Activated CD4-positive, alpha-beta T cell treated with anti-CD3 and anti-CD28 coated beads for 1 hour (primary cell): ENCODE data around the gene LBHD2.
"Not testable (repeated sequence)": the region's sequence is repeated elsewhere in the genome, so short reads cannot be mapped to it uniquely, and the experiment has no call there.

ENCODE experiments used
- DNase-seq: peaks from one replicate; pipeline ENCODE4 v3.0.0-alpha.2; 2020

LBHD2 gene

DNA sequence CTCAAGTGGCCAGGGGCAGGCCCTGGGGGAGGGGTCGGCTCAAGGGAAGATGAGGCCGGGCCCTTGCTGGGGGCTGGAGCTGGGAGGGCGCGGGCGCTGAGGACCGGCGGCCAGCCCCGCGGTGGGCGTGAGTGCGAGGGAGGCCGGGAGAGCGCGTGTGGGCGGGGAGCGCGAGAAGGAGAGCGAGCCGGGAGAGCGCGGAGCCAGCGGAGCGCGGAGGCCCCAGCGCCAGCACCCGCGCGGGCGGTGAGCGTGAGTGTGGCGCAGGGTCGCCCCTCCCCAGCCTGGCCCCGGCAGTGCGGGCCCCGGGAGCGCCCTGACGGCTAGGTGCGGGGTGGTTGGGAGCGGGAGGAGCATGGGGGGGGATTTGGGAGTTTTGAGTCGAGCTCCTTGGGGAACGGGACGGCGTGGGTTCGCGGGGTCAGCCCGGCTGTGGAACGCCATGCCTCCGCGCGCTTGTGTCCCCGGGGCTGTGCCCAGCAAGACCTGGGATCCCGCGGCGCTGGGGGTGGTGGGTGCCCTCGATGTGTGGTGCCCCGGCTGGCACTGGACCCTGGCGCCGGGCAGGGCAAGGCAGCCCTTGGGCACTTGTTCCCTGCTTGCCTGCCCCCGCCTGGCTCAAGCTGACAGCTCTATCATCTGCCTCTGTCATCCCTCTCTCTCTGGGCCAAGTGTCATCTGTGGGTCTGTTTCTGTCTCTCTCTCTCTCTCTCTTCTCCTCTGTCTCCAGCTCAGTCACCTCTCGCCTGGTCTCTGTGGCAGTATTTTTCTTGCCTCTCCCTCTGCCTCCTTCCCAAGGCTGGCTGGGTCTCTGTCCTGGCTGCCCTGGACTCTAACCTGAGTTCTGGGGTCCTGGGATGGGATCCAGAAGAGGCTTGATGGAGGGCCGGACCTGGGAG lies at the start of gene LBHD2:
Gene LBHD2 (plus strand): TSS at position 190 of the 899 bp plus-strand sequence. CDS start 1,803 bp downstream, outside the sequence.
- DNase-seq = no peak

GRCh38 chr14:103041464-103041863 lies 42.5 kb upstream of the LBHD2 start:
- no peak for DNase-seq

DNA sequence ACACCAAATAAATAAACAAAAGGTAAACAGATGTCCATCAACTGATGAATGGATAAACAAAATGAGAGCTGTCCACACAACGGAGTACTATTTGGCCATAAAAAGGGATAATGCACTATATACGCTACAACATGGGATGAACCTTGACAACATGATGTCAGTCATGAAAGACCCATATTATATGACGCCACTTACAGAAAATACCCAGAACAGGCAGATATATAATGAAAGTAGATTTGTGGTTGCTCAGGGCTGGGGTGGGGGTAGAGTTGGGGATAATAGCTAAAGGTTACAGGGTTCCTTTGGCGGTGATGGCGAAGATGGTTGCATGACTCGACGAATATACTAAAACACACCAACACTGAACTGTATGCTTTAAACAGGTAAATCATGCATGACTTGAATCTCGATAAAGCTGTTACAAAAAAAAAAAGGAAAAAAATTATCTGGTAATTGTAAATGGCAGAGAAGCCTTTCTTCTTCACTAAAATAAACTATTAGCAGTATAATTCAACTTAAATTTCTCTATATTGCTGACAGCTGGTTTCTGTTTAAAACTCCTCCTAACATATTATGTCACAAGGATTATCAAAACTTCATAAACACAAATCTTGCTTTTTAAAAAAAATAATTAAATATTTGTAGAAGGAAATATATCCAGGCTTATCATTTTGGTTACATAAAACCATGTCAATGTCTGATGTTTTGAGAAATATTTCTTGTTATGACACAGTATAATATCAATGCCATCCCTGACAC lies 40.6 kb upstream of the LBHD2 start:
- no peak for DNase-seq

GRCh38 chr14:103045371-103045869 lies 38.6 kb upstream of the LBHD2 start:
- DNase-seq = no peak

- DNase-seq = not testable (repeated sequence)
Observed at GRCh38 chr14:103047453-103047852, 36.6 kb upstream of the LBHD2 start.

- DNase-seq = no peak
Observed at GRCh38 chr14:103050935-103051334, 33.1 kb upstream of the LBHD2 start.

DNA sequence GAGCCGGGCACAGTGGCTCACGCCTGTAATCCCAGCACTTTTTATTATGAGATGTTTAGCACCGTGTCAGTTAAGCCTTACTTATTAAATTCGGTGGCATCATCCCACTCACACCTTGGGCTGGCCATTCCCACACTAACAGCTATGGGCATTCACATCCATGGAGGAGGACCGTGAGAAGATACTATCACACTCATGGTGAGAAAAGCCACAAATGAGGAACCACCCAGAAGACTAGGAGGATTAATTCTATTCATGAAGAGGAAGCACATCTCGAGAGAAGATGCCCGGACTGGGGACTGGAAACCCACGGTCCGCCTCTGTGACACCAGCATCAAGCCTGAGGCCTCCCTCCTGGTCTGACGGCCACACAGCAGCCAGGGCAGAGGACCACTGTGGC lies 31.6 kb upstream of the LBHD2 start:
- no peak for DNase-seq

GRCh38 chr14:103055695-103056094 lies 28.3 kb upstream of the LBHD2 start:
- DNase-seq = no peak

DNA sequence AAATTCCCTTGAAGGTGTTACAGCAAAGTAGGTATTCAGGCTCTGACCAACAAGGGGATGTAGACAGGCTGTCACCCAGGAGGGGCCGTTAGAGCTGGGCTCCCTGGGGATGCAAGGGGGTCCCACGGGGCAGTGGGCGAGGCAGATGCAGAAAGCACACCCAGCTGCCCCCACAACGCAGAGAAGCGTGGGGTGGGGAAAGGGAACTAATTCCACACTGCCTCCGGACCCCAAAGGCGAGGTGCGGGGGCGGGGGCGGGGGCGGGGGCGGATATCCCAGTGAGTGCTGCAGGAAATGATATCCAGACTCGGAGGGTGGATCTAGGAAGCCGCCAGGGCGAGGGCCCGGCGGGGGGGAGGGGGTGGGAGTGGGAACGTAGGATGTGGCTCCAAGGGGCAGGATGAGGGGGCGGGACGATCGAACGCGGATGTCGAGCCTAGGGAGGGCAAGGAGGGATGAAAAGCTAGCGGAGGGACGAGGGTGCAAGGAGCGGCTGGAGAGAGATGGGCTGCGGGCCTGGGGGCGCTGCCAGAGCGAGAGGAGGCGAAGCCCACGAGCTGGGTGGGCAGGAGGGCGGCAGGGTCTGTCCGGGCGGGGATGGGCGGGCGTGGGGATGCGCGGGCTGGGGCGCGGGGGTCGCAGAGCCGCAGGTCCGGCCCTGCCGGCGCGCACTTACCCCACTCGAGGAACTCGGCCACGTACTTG lies 27.5 kb upstream of the LBHD2 start:
- no peak for DNase-seq

GRCh38 chr14:103057028-103057371 lies 27.0 kb upstream of the LBHD2 start:
- no peak for DNase-seq

GRCh38 chr14:103057372-103058163 lies 26.4 kb upstream of the LBHD2 start, which contains the start of gene CDC42BPB:
TSS of gene CDC42BPB (minus strand) at chr14:103057549. CDS start at chr14:103057173, 376 bp downstream.
- DNase-seq = peak; percentile 46

DNA sequence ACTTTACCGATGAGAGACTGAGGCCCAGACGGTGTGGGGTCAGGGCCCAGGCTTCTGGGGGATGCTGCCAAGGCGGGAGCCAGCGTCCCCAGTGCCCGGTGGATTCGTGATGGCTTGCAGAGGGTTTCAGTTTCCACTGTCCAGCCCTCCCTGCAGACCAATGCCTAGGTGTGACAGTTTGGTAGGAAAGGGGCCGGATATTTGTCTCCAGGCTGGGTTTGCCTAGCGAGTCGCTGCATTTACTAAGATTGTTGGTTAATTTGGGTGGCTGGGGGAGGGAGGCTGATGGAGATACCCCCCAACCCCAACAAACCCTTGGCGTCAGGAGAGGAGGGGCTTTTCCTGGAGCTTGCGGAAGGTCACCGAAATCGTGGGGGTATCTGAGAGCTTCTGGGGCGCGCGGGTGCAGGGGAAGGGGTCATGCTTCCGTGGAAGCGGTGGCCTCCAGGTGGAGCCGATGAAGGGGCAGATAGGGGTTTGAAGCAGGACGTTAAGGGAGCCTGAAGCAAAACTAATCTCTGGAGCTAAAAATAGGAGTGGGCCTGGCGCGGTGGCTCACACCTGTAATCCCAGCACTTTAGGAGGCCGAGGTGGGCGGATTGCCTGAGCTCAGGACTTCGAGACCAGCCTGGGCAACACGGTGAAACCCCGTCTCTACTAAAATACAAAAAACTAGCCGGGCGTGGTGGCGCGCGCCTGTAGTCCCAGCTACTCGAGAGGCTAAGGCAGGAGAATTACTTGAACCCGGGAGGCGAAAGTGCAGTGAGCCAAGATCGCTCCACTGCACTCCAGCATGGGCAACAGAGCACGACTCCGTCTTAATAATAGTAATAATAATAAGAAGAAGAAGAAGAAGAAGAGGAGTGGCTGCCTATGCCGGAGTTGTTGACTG lies 25.6 kb upstream of the LBHD2 start:
- DNase-seq = no peak

DNA sequence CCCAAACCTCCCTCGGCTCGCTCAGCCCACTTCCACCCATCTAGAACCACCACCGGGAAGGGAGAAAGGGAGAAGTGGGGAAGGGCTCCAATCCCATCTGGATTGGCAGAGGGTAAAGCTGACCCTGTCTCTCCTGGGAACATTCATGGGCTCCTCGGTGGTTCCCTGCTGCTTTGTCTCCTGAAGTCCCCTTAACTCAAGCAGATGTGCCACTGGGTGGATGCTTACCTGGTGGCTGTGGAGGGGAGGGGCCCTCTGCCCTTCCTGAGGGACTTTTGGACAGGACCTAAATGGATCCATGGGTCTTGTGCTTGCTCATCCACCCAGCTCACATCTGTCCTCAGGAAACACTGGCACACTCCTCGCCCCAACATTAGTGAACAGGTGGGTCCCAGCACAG lies 24.5 kb upstream of the LBHD2 start:
- no peak for DNase-seq

DNA sequence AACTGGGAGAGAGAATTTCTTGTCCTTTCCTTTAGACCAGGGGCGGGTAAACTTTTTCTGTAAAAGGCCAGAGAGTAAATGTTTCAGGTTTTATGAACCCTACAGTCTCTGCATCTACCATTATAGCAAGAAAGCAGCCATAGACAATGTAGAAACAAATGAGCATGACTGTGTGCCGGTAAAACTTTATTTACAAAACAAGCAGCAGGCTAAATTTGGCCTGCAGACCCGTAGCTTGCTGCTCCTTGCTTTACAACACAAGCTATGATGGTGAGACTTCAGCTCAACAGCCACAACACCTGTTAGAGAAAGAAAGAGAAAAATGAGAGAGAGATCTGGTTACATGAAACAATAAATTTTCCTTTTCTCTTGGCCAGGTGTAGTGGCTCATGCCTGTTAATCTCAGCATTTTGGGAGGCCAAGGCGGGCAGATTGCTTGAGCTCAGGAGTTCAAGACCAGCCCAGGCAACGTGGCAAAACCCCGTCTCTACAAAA lies 22.5 kb upstream of the LBHD2 start:
- DNase-seq = no peak

GRCh38 chr14:103064436-103064835 lies 19.6 kb upstream of the LBHD2 start:
- no peak for DNase-seq

DNA sequence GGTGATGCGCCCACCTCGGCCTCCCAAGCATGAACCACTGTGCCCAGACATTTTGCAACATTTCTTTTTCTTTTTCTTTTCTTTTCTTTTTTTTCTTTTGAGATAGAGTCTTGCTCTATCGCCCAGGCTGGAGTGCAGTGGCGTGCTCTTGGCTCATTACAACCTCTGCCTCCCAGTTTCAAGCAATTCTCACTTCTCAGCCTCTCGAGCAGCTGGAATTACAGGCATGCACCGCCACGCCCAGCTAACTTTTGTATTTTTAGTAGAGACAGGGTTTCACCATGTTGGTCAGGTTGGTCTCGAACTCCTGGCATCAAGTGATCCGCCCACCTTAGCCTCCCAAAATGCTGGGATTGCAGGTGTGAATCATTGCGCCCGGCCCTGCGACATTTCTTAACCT lies 19.0 kb upstream of the LBHD2 start:
- no peak for DNase-seq

DNA sequence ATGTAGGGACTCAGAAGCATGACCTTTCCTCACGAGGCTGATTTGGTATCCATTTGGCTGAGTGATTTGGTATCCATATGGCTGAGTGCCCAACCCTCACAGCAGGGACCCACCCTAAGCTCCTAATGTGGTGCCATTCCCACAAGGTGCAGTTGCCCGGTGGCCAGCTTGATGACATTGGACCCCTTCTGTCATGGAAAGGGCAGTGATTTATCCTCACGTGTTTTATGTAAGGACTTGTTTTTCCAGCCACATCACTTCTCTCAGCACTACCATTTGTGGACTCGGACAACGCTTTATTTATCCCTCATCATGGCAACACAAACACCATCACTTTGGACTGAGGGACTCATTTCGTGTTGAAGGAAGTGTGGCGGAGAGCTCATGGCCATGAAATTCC lies 18.1 kb upstream of the LBHD2 start:
- DNase-seq = no peak

DNA sequence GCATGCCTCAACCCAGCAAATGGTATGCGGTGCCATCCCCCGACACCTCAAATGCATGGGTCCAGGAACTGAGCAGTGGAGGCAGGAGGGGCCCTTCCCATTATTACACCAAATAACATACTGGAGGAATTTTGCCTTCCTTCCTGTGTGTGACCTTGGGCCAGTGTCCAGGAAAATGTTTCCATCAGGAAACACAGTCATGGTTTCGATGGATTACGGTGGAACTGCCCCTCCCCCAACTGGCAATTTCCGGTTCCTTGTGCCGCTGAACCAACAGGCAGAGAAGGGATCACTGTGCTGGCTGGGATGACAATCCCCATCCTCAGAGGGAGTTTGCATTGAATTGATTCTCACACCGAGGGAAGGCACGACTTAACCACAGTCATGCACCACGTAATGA lies 17.6 kb upstream of the LBHD2 start:
- DNase-seq = no peak

DNA sequence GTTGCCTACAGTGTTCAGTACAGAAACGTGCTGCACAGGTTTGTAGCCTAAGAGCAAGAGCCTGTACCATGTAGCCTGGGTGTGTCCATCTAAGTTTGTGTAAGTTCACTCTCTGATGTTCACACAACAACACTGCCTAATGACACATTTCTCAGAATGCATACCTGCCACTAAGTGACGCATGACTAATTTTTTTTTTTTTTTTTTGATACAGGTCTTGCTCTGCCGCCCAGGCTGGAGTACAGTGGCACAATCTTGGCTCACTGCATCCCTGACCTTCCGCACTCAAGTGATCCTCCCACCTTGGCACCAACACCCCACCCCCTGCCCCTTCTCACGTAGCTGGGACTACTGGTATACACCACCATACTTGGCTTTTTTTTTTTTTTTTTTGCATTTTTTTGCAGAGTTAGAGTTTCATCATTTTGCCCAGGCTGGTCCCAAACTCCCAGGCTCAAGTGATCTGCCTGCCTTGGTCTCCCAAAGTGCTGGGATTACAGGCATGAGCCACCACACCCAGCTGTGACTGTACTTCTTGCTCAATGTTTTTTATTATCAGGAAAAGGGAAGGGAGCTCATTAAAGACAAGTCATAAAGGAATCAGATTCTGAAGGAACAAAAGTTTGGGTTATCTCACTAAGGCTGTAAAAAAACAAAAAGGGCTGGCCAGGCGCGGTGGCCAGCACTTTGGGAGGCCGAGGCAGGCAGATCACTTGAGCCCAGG lies 16.6 kb upstream of the LBHD2 start:
- DNase-seq = no peak

- no peak for DNase-seq
Observed at GRCh38 chr14:103068351-103069073, 15.5 kb upstream of the LBHD2 start.
